Skeletal muscle cell (primary cell): ENCODE data around the gene KCNIP4.

Source experiments
- DNase-seq: peaks from one replicate; pipeline ENCODE4 v3.0.0-alpha.2; 2010; ENCODE audit warnings: low read depth
- H3K4me3 ChIP-seq: 2 replicates; pipeline ENCODE4 v1.5.1; 2011; ENCODE audit warnings: low read depth, mild to moderate bottlenecking, control low read depth, low read length, moderate library complexity

KCNIP4 gene

DNA sequence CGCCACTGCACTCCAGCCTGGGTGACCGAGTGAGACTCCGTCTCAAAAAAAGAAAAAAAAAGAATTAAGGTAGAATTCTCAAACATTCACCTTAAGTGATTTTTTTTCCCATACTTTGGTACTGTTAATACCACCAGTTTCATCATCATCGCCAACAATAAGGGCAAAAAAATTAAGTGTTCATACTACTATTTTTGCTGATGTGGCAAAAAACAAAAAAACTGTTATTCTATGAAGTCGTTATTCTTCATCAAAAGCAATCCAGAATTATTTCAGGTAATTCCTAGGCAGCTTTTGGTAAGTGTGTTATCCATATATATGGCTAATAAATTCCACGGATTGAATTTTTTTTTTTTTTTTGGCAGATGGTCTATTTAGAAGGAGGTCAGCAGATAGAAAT lies 85.7 kb downstream of the KCNIP4 start:
- DNase-seq: no peak
- H3K4me3 ChIP-seq: no peak overlapping the region

GRCh38 chr4:21858971-21859370 lies 89.6 kb downstream of the KCNIP4 start:
- H3K4me3 ChIP-seq: no peak overlapping the region
- DNase-seq: no peak

DNA sequence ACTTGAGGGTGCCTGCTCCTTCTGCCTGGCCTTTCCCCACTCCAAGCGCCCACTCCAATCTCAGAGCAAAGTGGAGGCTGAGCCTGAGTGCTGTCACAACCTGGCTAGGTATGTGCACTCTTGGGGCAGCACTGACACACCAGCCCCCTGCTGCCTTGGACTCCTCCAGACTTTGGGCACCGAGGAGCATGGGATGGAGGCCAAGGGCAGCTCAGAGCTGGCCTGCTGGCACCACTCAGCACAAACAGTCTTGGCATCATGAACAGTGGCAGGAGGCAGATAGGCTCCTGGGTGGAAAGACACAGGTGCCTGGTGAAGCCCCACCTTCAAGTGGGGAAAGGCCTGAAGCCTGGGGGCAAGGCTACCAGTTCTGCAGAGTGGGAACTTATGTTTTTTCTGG lies 91.8 kb downstream of the KCNIP4 start:
- DNase-seq: no peak
- H3K4me3 ChIP-seq: no peak overlapping the region

DNA sequence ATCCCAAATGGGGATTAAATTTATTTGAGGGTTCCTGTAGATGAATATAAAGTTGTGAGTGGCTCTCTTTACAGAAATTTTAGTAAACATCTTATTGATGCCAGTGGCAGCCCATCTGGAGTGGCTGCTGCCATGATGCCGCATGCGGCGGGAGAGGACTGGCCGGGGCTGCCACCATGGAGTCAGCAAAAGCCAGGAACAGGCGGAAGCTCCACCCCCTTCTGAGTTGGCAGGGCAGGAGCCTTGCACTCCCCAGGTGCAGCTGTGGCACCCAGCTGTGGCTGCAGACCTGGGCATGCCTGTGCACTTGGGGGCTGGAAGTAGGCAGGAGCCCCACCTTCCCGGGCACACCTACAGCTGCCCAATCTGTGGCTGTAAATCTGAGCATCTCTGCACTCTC lies 92.3 kb downstream of the KCNIP4 start:
- DNase-seq: no peak
- H3K4me3 ChIP-seq: no peak overlapping the region

DNA sequence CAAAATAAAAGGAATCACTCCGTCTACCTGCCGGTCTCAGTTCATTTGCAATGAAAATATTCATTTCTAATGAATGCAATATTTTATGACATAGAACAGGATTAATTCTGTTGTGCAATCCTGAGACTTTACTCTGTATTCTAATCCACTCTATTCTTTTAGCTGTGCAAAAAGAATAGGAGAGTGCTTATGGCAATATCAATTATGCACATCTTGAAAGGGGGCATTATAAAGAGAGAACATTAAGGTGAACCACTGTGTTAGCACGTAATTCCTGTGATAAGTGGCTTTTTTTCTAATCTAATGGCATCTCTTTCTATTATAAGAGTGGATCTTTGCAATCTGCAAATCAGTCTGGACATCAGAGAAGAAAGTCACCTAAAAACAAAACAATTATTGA lies 99.5 kb downstream of the KCNIP4 start:
- H3K4me3 ChIP-seq: no peak overlapping the region
- no peak for DNase-seq

DNA sequence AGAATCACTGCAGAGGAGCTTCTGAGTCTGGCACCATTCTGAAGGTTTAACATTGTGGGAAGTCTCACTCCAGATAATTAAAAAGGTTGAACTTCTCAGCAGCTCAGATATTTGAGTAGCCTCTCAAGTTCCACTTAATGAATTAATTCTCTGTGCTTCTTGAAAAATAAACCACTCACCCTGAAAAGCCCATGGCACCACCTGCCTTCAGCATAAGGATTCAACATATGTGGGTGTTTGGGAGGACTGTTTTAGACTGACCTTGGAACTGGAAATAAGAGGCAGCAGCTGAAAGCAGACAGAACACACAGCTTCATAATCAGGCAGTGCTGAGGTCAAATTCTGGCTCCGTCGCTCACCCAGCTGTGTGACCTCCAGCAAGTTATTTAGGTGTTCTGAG lies 100.6 kb downstream of the KCNIP4 start:
- DNase-seq: no peak

GRCh38 chr4:21845663-21846062 lies 102.9 kb downstream of the KCNIP4 start:
- no peak overlapping the region for H3K4me3 ChIP-seq
- DNase-seq: no peak

More for the DNA sequence above, 100.6 kb downstream of the KCNIP4 start:
- no peak overlapping the region for H3K4me3 ChIP-seq

DNA sequence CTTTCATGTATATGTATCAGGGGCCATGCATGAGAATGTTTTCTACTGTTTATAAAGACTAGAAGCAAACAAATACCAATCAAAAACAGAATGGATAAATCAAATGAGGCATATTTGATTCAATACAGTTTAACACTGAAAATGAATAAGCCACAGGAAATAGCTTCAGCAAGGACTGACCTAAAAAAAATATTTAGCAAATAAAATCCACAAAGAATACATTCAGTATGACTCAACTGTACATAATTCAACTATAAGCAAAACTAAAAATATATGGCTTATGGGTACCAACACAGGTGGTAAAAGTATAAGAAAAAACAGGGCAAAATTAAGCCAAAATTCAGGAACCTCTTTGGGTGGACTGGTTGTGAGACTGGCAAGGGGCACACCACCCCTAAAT lies 112.9 kb downstream of the KCNIP4 start:
- DNase-seq: no peak

DNA sequence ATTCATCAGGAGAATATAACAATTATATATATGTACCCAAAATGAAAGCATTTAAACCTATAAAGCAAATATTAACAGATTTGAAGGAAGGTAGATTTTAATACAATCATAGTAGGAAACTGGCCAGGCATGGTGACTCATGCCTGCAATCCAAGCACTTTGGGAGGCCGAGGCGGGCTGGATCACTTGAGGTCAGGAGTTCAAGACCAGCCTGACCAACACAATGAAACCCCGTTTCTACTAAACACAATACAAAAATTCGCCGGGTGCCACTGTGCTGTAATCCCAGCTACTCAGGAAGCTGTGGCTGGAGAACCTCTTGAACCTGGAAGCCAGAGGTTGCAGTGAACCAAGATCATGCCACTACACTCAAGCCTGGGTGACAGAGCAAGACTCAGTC lies 118.3 kb downstream of the KCNIP4 start:
- DNase-seq: no peak
- no peak overlapping the region for H3K4me3 ChIP-seq

More for the DNA sequence above, 112.9 kb downstream of the KCNIP4 start:
- H3K4me3 ChIP-seq: no peak overlapping the region

- DNase-seq: no peak
These were observed 121.0 kb downstream of the KCNIP4 start for GRCh38 chr4:21827575-21827974.

DNA sequence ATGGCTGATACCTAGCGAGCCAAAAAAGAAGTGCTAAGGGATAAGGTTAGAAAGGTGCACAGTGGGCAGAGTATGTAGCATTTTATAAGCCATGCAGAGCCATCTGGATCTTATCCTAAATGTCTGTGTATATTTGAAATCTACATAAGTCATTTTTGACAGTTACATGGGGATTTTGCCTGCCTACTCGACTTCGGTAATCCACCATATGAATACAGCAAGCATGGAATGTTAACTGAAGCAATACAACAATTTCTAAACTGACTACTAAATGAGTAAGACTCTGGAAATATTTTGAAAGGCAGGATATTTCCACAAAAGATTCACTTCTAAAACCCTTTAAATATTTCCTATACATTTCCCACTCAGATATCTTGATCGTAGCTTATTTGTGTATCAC lies 122.5 kb downstream of the KCNIP4 start:
- no peak for DNase-seq

More at GRCh38 chr4:21827575-21827974, 121.0 kb downstream of the KCNIP4 start:
- no peak overlapping the region for H3K4me3 ChIP-seq

DNA sequence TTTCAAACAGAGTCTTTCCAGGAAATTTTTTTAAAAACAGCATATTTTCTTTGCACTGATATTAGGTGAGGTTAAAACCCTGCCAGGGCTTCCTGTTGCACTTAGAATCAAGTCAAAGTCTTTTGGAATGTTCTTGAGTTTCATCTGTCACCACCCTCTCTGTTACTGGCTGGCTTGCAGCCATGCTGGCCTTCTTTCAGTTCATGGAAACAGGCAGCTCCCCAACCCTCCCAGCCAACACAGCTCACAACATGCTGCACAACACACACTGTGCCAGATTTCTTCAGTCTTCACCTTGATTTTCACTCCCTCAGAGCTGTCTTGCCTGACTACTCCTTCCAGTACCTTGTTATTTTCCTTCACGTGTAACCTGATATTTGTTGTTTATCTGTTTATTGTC lies 129.5 kb downstream of the KCNIP4 start:
- peak; percentile 19 for DNase-seq
- H3K4me3 ChIP-seq: no peak overlapping the region

More for the DNA sequence above, 122.5 kb downstream of the KCNIP4 start:
- no peak overlapping the region for H3K4me3 ChIP-seq

- H3K4me3 ChIP-seq: no peak overlapping the region
- no peak for DNase-seq
These were observed 132.8 kb downstream of the KCNIP4 start for GRCh38 chr4:21815651-21816377.

DNA sequence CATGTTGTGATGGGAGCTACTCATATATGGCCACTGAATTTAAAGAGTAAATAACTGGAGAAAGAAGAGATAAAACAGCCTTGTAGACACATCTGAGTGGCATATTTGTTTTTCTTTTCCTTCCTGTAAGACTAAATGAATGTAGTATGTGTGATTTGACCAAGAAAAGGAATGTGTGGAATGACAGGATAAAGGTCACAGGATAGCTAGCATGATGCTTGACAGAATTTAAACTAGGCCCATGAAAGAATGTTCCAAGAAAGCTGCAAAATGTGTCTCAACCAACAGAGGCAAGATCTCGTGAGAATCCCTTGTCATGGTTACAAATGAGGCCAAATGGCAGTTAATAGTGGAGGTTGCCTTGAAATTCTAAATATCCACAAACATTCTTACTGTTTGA lies 137.0 kb downstream of the KCNIP4 start:
- DNase-seq: no peak
- H3K4me3 ChIP-seq: no peak overlapping the region

DNA sequence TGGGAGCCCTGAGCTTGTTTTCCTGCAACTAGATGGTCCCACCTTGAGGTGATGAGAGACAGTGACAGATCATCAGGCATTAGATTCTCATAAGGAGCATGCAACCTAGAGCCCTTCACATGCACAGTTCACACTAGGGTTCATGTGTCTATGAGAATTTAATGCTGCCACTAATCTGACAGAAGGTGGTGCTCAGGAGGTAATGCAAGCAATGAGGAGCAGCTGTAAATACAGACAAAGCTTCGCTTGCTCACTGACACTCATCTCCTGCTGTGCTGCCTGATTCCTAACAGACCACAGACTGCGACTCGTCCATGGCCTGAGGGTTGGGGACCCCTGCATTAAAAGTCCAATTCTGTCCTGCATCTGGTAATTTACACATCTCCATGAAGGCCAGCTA lies 141.6 kb downstream of the KCNIP4 start:
- no peak for DNase-seq

DNA sequence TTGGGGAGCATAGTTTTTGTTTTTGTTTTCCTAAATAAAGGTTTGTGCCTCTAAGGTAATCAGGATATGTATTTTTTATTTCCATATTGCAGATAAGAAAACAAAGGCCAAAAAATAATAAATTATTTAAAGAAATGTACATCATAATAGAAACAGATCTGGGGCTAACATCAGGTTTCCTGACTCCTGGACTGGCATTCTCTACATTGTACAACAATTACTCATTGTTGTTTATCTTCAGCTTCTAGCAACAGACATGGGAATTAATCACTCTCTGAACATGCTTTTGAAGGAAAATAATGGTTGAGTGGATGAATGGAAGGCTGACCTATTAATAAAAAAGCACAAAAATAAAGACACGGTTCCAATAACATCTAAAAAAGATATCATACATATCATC lies 146.2 kb downstream of the KCNIP4 start:
- H3K4me3 ChIP-seq: no peak overlapping the region
- DNase-seq: no peak

More for the DNA sequence above, 141.6 kb downstream of the KCNIP4 start:
- H3K4me3 ChIP-seq: no peak overlapping the region

DNA sequence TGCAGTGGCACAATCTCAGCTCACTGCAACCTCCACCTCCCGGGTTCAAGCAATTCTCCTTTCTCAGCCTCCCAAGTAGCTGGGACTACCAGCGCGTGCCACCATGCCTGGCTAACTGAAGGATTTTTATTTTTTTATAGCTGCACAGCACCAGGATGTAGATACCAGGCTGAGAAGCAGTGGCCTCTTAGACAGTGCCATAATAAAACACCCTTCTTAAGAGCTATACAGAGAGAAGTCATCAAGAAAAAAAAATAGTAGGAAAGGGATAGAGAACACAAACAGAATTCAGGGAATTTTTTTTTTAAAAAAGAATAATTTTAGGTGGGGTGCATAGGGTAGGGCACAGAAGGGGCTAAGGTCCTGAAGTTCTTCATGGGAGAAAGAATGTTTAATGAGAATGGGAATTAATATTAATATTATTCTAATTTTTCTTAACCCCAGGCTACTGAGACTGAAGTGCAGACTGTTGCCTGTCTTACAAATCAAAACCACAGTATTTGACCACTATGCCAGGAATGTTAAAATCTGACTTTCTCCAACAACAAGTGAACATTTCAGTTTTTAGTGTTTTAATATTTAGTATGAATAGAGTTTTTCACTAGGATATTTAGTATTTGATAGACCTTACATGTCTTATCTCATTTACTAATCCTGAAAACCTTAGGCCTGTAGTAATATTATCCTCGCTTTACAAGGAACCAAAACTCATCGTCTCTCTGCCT lies 146.7 kb downstream of the KCNIP4 start:
- no peak overlapping the region for H3K4me3 ChIP-seq
- no peak for DNase-seq

GRCh38 chr4:21795091-21795490 lies 153.5 kb downstream of the KCNIP4 start:
- DNase-seq: no peak
- H3K4me3 ChIP-seq: no peak overlapping the region

DNA sequence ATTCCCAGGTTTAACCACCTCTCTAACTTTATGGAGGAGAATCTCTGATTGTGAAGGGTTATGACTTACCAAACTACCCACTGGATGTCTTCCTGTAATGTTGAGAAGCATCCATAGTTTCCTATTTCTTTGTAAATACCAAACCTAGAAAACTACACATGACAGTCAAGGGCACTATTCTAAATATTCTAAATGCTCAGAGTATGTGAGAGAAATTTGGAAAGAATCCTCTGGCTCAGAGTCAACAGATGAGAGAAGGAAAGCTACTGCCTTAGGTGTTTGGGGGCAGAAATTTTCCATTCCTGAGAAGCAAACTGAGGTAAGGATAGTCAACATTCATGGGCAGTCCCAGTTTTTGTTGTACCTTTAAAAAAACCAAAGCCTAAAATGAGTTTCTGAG lies 155.8 kb downstream of the KCNIP4 start:
- no peak overlapping the region for H3K4me3 ChIP-seq
- no peak for DNase-seq

DNA sequence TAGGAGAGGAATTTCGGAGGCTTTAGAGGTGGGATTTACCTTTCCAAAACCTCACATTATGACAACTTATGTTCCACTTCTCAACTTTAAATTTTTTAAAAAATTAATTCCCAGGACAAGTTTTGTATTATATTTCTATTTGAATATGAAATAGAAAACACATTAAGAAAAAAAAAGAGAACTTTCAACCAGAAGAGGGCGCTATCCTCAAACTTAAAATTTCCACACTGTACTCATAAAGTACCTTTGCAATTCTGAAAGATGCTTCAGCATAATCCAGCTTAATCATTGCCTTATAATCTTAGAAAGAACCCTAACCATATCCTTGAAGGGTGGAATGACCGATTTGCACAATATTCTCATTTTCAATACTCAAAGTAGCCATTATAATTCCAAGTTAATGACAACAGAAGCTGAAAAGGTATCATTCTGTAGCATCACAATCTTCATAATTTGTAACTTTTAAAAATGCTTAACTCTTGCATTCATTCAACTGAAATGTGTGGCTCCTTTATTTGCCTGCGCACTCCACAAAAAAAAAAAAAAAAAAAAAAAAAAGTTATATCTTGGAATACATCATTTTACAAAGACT lies 158.0 kb downstream of the KCNIP4 start:
- no peak overlapping the region for H3K4me3 ChIP-seq
- DNase-seq: no peak

DNA sequence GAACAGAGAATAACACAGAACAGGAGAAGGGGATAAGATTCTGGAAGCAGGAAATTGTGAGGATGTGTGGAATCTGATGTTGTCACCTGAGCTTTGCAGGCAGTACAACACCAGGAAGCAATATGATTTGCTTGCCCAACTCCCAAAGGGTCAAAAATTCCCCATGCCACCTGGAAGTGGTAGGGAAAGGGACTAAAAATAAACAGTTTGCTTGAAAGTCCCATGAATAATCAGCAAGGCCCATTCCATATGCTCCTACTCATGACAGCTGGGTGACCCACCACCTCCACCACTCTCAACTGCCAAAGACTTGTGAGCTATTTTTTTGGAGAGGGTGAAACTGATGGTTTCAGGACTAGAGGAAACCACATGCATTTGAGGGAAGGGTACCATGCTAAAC lies 168.4 kb downstream of the KCNIP4 start:
- no peak for DNase-seq
- H3K4me3 ChIP-seq: no peak overlapping the region
